ENCODE measurements around the gene NCAPD2.
"Not testable (repeated sequence)": the region's sequence is repeated elsewhere in the genome, so short reads cannot be mapped to it uniquely, and the experiment has no call there.

The NCAPD2 gene

GRCh38 chr12:6558014-6558760 is 64.3 kb downstream of the NCAPD2 start:
- H3K9ac ChIP-seq (ENCODE audit: low read length), result not testable (repeated sequence)
- H3K36me3 ChIP-seq (replicated peaks; ENCODE audit: low read depth, low read length), result peaks cover 50% of the 10 kb centered on the region

DNA sequence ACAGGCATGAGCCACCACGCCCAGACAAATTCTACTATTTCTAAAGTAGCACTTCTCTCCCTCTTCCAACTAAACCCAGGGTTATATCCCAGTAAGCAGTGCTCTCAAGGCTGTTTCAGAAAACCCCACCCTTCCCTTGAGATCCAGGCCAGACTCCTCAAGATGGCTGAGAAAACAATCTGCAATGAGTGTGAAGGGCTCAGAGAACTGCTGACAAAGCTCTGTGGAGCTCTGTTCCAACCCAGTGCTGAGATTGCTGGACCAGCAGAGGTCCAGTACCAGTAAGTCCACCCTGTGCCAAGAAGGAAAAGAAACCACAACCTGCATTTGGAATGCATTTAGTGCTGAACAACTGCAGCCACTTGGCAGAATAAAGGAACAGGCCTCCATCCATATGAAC is 65.6 kb downstream of the NCAPD2 start:
- Histone ChIP-seq H3K4me3 (ENCODE audit: low read length) (no peak overlapping the region), H3K27ac (ENCODE audit: low read length) (no peak overlapping the region), H3K36me3 (replicated peaks; ENCODE audit: low read depth, low read length) (peaks cover 53% of the 10 kb centered on the region), H3K79me2 (ENCODE audit: low read length) (peaks cover 11% of the 10 kb centered on the region), H4K20me1 (ENCODE audit: insufficient read depth, low read length) (no peaks in the 10 kb centered on the region), H2AFZ (ENCODE audit: low read depth, low read length) (no peak overlapping the region), H3K27me3 (ENCODE audit: low read depth, low read length) (no peaks in the 10 kb centered on the region), H3K4me1 (ENCODE audit: low read length) (peaks cover 7% of the 10 kb centered on the region), H3K4me2 (ENCODE audit: low read length) (no peak overlapping the region), H3K9ac (ENCODE audit: low read length) (no peak overlapping the region), H3K9me3 (ENCODE audit: insufficient read depth, low read length) (no peaks in the 10 kb centered on the region)
- no peak for TF ChIP-seq EZH2phosphoT487 (IDR thresholded peaks at IDR 0.05; ENCODE audit: low read depth)
- TF ChIP-seq, protein P1, sequence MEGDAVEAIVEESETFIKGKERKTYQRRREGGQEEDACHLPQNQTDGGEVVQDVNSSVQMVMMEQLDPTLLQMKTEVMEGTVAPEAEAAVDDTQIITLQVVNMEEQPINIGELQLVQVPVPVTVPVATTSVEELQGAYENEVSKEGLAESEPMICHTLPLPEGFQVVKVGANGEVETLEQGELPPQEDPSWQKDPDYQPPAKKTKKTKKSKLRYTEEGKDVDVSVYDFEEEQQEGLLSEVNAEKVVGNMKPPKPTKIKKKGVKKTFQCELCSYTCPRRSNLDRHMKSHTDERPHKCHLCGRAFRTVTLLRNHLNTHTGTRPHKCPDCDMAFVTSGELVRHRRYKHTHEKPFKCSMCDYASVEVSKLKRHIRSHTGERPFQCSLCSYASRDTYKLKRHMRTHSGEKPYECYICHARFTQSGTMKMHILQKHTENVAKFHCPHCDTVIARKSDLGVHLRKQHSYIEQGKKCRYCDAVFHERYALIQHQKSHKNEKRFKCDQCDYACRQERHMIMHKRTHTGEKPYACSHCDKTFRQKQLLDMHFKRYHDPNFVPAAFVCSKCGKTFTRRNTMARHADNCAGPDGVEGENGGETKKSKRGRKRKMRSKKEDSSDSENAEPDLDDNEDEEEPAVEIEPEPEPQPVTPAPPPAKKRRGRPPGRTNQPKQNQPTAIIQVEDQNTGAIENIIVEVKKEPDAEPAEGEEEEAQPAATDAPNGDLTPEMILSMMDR (IDR thresholded peaks at IDR 0.05; ENCODE audit: low read depth, low read length), result no peak

More at GRCh38 chr12:6558014-6558760, 64.3 kb downstream of the NCAPD2 start:
- not testable (repeated sequence) for H3K4me3 ChIP-seq (ENCODE audit: low read length); H2AFZ ChIP-seq (ENCODE audit: low read depth, low read length); H3K9me3 ChIP-seq (ENCODE audit: insufficient read depth, low read length); H4K20me1 ChIP-seq (ENCODE audit: insufficient read depth, low read length); H3K4me2 ChIP-seq (ENCODE audit: low read length); H3K79me2 ChIP-seq (ENCODE audit: low read length); H3K27me3 ChIP-seq (ENCODE audit: low read depth, low read length); H3K27ac ChIP-seq (ENCODE audit: low read length)
- TF ChIP-seq, protein P1 (IDR thresholded peaks at IDR 0.05; ENCODE audit: low read depth, low read length), result peak; percentile 44
- H3K4me1 ChIP-seq (ENCODE audit: low read length), result peaks cover 10% of the 10 kb centered on the region

- H3K4me3 ChIP-seq (ENCODE audit: low read length), result no peak overlapping the region
- no peak overlapping the region for H3K4me2 ChIP-seq (ENCODE audit: low read length)
- no peak overlapping the region for H3K9ac ChIP-seq (ENCODE audit: low read length)
- no peaks in the 10 kb centered on the region for H3K27me3 ChIP-seq (ENCODE audit: low read depth, low read length)
- H2AFZ ChIP-seq (ENCODE audit: low read depth, low read length), result no peak overlapping the region
- no peak for TF ChIP-seq EZH2phosphoT487 (IDR thresholded peaks at IDR 0.05; ENCODE audit: low read depth)
- TF ChIP-seq, protein P1 (IDR thresholded peaks at IDR 0.05; ENCODE audit: low read depth, low read length), result no peak
- H3K36me3 ChIP-seq (replicated peaks; ENCODE audit: low read depth, low read length), result peaks cover 59% of the 10 kb centered on the region
- H3K9me3 ChIP-seq (ENCODE audit: insufficient read depth, low read length), result no peaks in the 10 kb centered on the region
- H3K79me2 ChIP-seq (ENCODE audit: low read length), result peaks cover 15% of the 10 kb centered on the region
- no peak overlapping the region for H3K27ac ChIP-seq (ENCODE audit: low read length)
- no peaks in the 10 kb centered on the region for H4K20me1 ChIP-seq (ENCODE audit: insufficient read depth, low read length)
- no peaks in the 10 kb centered on the region for H3K4me1 ChIP-seq (ENCODE audit: low read length)
Observed at GRCh38 chr12:6560501-6561205, 66.8 kb downstream of the NCAPD2 start.

GRCh38 chr12:6562881-6563280 is 69.0 kb downstream of the NCAPD2 start:
- Histone ChIP-seq H3K27me3 (ENCODE audit: low read depth, low read length) (no peaks in the 10 kb centered on the region), H3K4me3 (ENCODE audit: low read length) (no peak overlapping the region), H3K36me3 (replicated peaks; ENCODE audit: low read depth, low read length) (peaks cover 60% of the 10 kb centered on the region), H4K20me1 (ENCODE audit: insufficient read depth, low read length) (no peaks in the 10 kb centered on the region), H3K27ac (ENCODE audit: low read length) (no peak overlapping the region), H3K9me3 (ENCODE audit: insufficient read depth, low read length) (no peaks in the 10 kb centered on the region), H3K9ac (ENCODE audit: low read length) (no peak overlapping the region), H3K4me2 (ENCODE audit: low read length) (no peak overlapping the region), H3K79me2 (ENCODE audit: low read length) (peaks cover 38% of the 10 kb centered on the region), H2AFZ (ENCODE audit: low read depth, low read length) (no peak overlapping the region), H3K4me1 (ENCODE audit: low read length) (peaks cover 4% of the 10 kb centered on the region)
- TF ChIP-seq, protein P1 (IDR thresholded peaks at IDR 0.05; ENCODE audit: low read depth, low read length), result no peak
- TF ChIP-seq EZH2phosphoT487 (IDR thresholded peaks at IDR 0.05; ENCODE audit: low read depth), result no peak
